ENCODE results near the gene CCL14.

Gene CCL14

GRCh38 chr17:36027761-36028160, 41.2 kb upstream of the CCL14 start:
- no peak overlapping the region for H3K27ac ChIP-seq (ENCODE audit: low read length)
- H3K27me3 ChIP-seq (ENCODE audit: low read depth, low read length): peaks cover 62% of the 10 kb centered on the region
- no peak overlapping the region for H3K4me3 ChIP-seq (ENCODE audit: low read length)
- H3K4me1 ChIP-seq (ENCODE audit: low read length): no peaks in the 10 kb centered on the region
- no peaks in the 10 kb centered on the region for H4K20me1 ChIP-seq (ENCODE audit: insufficient read depth, low read length)
- H3K79me2 ChIP-seq (ENCODE audit: low read length): no peaks in the 10 kb centered on the region
- H3K9ac ChIP-seq (ENCODE audit: low read length): no peak overlapping the region
- no peaks in the 10 kb centered on the region for H3K36me3 ChIP-seq (replicated peaks; ENCODE audit: low read depth, low read length)
- H3K4me2 ChIP-seq (ENCODE audit: low read length): no peak overlapping the region
- no peaks in the 10 kb centered on the region for H3K9me3 ChIP-seq (ENCODE audit: insufficient read depth, low read length)
- no peak overlapping the region for H2AFZ ChIP-seq (ENCODE audit: low read depth, low read length)
- TF ChIP-seq EZH2phosphoT487 (IDR thresholded peaks at IDR 0.05; ENCODE audit: low read depth) (no peak), CTCF (IDR thresholded peaks at IDR 0.05; ENCODE audit: low read depth, low read length) (no peak)

- Histone ChIP-seq H3K36me3 (replicated peaks; ENCODE audit: low read depth, low read length) (no peaks in the 10 kb centered on the region), H3K4me1 (ENCODE audit: low read length) (no peaks in the 10 kb centered on the region), H3K27me3 (ENCODE audit: low read depth, low read length) (peaks cover 33% of the 10 kb centered on the region), H3K4me3 (ENCODE audit: low read length) (no peak overlapping the region), H3K4me2 (ENCODE audit: low read length) (no peak overlapping the region), H3K9ac (ENCODE audit: low read length) (no peak overlapping the region), H3K9me3 (ENCODE audit: insufficient read depth, low read length) (no peaks in the 10 kb centered on the region), H4K20me1 (ENCODE audit: insufficient read depth, low read length) (no peaks in the 10 kb centered on the region), H3K79me2 (ENCODE audit: low read length) (no peaks in the 10 kb centered on the region), H2AFZ (ENCODE audit: low read depth, low read length) (no peak overlapping the region), H3K27ac (ENCODE audit: low read length) (no peak overlapping the region)
- TF ChIP-seq CTCF (IDR thresholded peaks at IDR 0.05; ENCODE audit: low read depth, low read length) (no peak), EZH2phosphoT487 (IDR thresholded peaks at IDR 0.05; ENCODE audit: low read depth) (no peak)
These were observed 37.8 kb upstream of the CCL14 start for GRCh38 chr17:36024106-36024869.

GRCh38 chr17:36019423-36019822, 32.9 kb upstream of the CCL14 start:
- H3K79me2 ChIP-seq (ENCODE audit: low read length): no peaks in the 10 kb centered on the region
- H2AFZ ChIP-seq (ENCODE audit: low read depth, low read length): no peak overlapping the region
- TF ChIP-seq EZH2phosphoT487 (IDR thresholded peaks at IDR 0.05; ENCODE audit: low read depth): no peak
- no peak for TF ChIP-seq CTCF (IDR thresholded peaks at IDR 0.05; ENCODE audit: low read depth, low read length)
- H3K27ac ChIP-seq (ENCODE audit: low read length): no peak overlapping the region
- no peak overlapping the region for H3K9ac ChIP-seq (ENCODE audit: low read length)
- no peaks in the 10 kb centered on the region for H4K20me1 ChIP-seq (ENCODE audit: insufficient read depth, low read length)
- H3K4me1 ChIP-seq (ENCODE audit: low read length): peaks cover 16% of the 10 kb centered on the region
- no peak overlapping the region for H3K4me3 ChIP-seq (ENCODE audit: low read length)
- no peaks in the 10 kb centered on the region for H3K36me3 ChIP-seq (replicated peaks; ENCODE audit: low read depth, low read length)
- peaks cover 19% of the 10 kb centered on the region for H3K27me3 ChIP-seq (ENCODE audit: low read depth, low read length)
- H3K4me2 ChIP-seq (ENCODE audit: low read length): no peak overlapping the region
- H3K9me3 ChIP-seq (ENCODE audit: insufficient read depth, low read length): no peaks in the 10 kb centered on the region

- H3K4me2 ChIP-seq (ENCODE audit: low read length): peak within 1 kb of the TSS; percentile 42
- H3K36me3 ChIP-seq (replicated peaks; ENCODE audit: low read depth, low read length): no peaks in the 10 kb centered on the region
- 0 out of 2 replicates have a peak within 1 kb of the TSS, but pooled peaks have one; percentile 7 for H2AFZ ChIP-seq (ENCODE audit: low read depth, low read length)
- H3K27ac ChIP-seq (ENCODE audit: low read length): no peak within 1 kb of the TSS
- H3K4me3 ChIP-seq (ENCODE audit: low read length): no peak within 1 kb of the TSS
- H3K4me1 ChIP-seq (ENCODE audit: low read length): peaks cover 16% of the 10 kb centered on the region
- H3K9ac ChIP-seq (ENCODE audit: low read length): no peak within 1 kb of the TSS
- H3K27me3 ChIP-seq (ENCODE audit: low read depth, low read length): peaks cover 18% of the 10 kb centered on the region
- H4K20me1 ChIP-seq (ENCODE audit: insufficient read depth, low read length): no peaks in the 10 kb centered on the region
- peak; percentile 16; the same call in 1 of the 2 replicates for TF ChIP-seq CTCF (IDR thresholded peaks at IDR 0.05; ENCODE audit: low read depth, low read length)
- no peak for TF ChIP-seq EZH2phosphoT487 (IDR thresholded peaks at IDR 0.05; ENCODE audit: low read depth)
- no peaks in the 10 kb centered on the region for H3K9me3 ChIP-seq (ENCODE audit: insufficient read depth, low read length)
- H3K79me2 ChIP-seq (ENCODE audit: low read length): no peaks in the 10 kb centered on the region
These were observed 31.3 kb upstream of the CCL14 start, which contains the start of gene CCL23 for GRCh38 chr17:36017799-36018198. Gene CCL23, minus strand, starts transcription at chr17:36017972. Its CDS starts 75 bp downstream, at chr17:36017897.

All from OCI-LY3 (cell line).